Stomach (tissue), 9 donors: ENCODE data around the gene VAPB. TPM values are rescaled to one million over a fixed set of nuclear protein-coding genes. Genes with fewer than 3 reads are reported as not detected.

Experiments used
- DNase-seq, 2 donors: peaks; one replicate each; pipeline versions ENCODE4 v3.0.0 to v3.0.0-alpha.2; 2013 to 2019
- H3K27ac ChIP-seq, 5 donors: fragments of 200-600 bp in 4 of 5; sonication (generic) in 4 of 5; one replicate each; pipeline ENCODE4 v1.5.1; 2013 to 2019; ENCODE audit warnings: mild to moderate bottlenecking in 1 of 5, moderate library complexity in 1 of 5
- H3K27me3 ChIP-seq, 3 donors: fragments of 200-600 bp; sonication (generic); one replicate each; pipeline ENCODE4 v1.5.1; 2017 to 2019; ENCODE audit warnings: mixed run types in 1 of 3
- H3K36me3 ChIP-seq, 4 donors: fragments of 200-600 bp; sonication (generic); 1 replicate in 3 of 4; 2 replicates in 1 of 4; pipeline ENCODE4 v1.5.1; 2016 to 2019
- H3K4me1 ChIP-seq, 4 donors: fragments of 200-600 bp; sonication (generic); one replicate each; pipeline ENCODE4 v1.5.1; 2016 to 2019
- H3K4me3 ChIP-seq, 4 donors: fragments of 200-600 bp; sonication (generic) in 3 of 4; one replicate each; pipeline ENCODE4 v1.5.1; 2016 to 2019; ENCODE audit warnings: mild to moderate bottlenecking in 1 of 4
- H3K9me3 ChIP-seq, 4 donors: fragments of 200-600 bp; sonication (generic); one replicate each; pipeline ENCODE4 v1.5.1; 2016 to 2019
- EP300 ChIP-seq: sonication (generic); formaldehyde crosslinking; IDR thresholded peaks from one replicate; pipeline ENCODE4 v1.6.1; 2017; ENCODE audit warnings: antibody characterized with exemption
- POLR2A ChIP-seq, 4 donors: fragments of 450-650 bp; IDR thresholded peaks; one replicate each; pipeline ENCODE4 v1.6.1; 2016; ENCODE audit warnings: antibody characterized with exemption in 4 of 4, control low read depth in 2 of 4, mild to moderate bottlenecking in 1 of 4, moderate library complexity in 1 of 4
- POLR2AphosphoS5 ChIP-seq, 3 donors: sonication (generic); formaldehyde crosslinking; IDR thresholded peaks; one replicate each; pipeline ENCODE4 v1.6.1; 2016; ENCODE audit warnings: antibody characterized with exemption in 3 of 3
- WGBS, 5 donors: extraction: QIAGEN DNeasy Blood & Tissue Kit in 3 of 5; methylation state at CpG; one replicate each; pipeline versions ENCODE4 v1.1.5 to v1.1.7; 2013 to 2018; 5-methylcytosine and 5-hydroxymethylcytosine counted together
- intact Hi-C: fragments of 100-400 bp; cut with DNase I; formaldehyde crosslinking; loops from one replicate; pipeline ENCODE4 v1.15.1; 2023; ENCODE audit warnings: low total_unique reads
- polyA plus RNA-seq, 3 donors: library from polyadenylated mRNA; stranded (reverse); fragments of 200-250 nt; gene quantifications; one replicate each; pipeline ENCODE4 v1.2.3, GENCODE V29; 2013
- total RNA-seq, 5 donors: library from RNA; depleted of rRNA; stranded (reverse); fragments of >200 nt; gene quantifications; one replicate each; pipeline versions ENCODE4 v1.1.0 to v1.2.3, GENCODE V29; 2014 to 2016
- TF ChIP-seq, protein P1 (sequence below), 7 experiments: fragments of 450-650 bp in 4 of 7; fragments of 200-600 bp in 3 of 7; sonication (generic) in 3 of 7; IDR thresholded peaks; one replicate each; pipeline ENCODE4 v1.5.1; 2016 to 2019; ENCODE audit warnings: antibody characterized with exemption in 7 of 7, control low read depth in 2 of 7, mild to moderate bottlenecking in 1 of 7
- donor health status: healthy with polysubstance abuse.
- donor health status: Bipolar disorder and iron deficiency.
- donor health status: healthy.

VAPB gene
- total and polyA plus RNA-seq, 8 donors = 7.6 to 40.6 (median 18.2) TPM

- H3K9me3 ChIP-seq = no peaks in the 10 kb centered on the region
- TF ChIP-seq POLR2A (IDR thresholded peaks at IDR 0.05) = no peak
- no peak for TF ChIP-seq POLR2AphosphoS5 (IDR thresholded peaks at IDR 0.05)
- TF ChIP-seq EP300 = no peak
- TF ChIP-seq, protein P1, sequence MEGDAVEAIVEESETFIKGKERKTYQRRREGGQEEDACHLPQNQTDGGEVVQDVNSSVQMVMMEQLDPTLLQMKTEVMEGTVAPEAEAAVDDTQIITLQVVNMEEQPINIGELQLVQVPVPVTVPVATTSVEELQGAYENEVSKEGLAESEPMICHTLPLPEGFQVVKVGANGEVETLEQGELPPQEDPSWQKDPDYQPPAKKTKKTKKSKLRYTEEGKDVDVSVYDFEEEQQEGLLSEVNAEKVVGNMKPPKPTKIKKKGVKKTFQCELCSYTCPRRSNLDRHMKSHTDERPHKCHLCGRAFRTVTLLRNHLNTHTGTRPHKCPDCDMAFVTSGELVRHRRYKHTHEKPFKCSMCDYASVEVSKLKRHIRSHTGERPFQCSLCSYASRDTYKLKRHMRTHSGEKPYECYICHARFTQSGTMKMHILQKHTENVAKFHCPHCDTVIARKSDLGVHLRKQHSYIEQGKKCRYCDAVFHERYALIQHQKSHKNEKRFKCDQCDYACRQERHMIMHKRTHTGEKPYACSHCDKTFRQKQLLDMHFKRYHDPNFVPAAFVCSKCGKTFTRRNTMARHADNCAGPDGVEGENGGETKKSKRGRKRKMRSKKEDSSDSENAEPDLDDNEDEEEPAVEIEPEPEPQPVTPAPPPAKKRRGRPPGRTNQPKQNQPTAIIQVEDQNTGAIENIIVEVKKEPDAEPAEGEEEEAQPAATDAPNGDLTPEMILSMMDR (IDR thresholded peaks at IDR 0.05) = no peak
- no peak overlapping the region for H3K27ac ChIP-seq
- no peak overlapping the region for H3K4me3 ChIP-seq
- no peak for DNase-seq
- intact Hi-C loops = no loop called here
- 75 to 88% (median 87%) methylated on average over 12 of the region's 12 CpGs for WGBS, 5 donors
- no peaks in the 10 kb centered on the region for H3K36me3 ChIP-seq
- peaks cover 0 to 9% (median 0%) of the 10 kb centered on the region in 4 donors for H3K4me1 ChIP-seq
- peaks cover 0 to 17% (median 0%) of the 10 kb centered on the region in 3 donors for H3K27me3 ChIP-seq
Observed at GRCh38 chr20:58469616-58470015, 80.6 kb downstream of the VAPB start.

- Histone ChIP-seq H3K36me3 (no peaks in the 10 kb centered on the region), H3K4me3 (no peak overlapping the region), H3K4me1 (peaks cover 0 to 9% (median 0%) of the 10 kb centered on the region in 4 donors), H3K27ac (no peak overlapping the region), H3K9me3 (no peaks in the 10 kb centered on the region), H3K27me3 (peaks cover 0 to 17% (median 0%) of the 10 kb centered on the region in 3 donors)
- intact Hi-C loops = no loop called here
- no peak for TF ChIP-seq POLR2AphosphoS5 (IDR thresholded peaks at IDR 0.05)
- TF ChIP-seq, protein P1 (IDR thresholded peaks at IDR 0.05) = no peak
- no peak for TF ChIP-seq EP300
- no peak for TF ChIP-seq POLR2A (IDR thresholded peaks at IDR 0.05)
- WGBS, 5 donors = 85 to 97% (median 88%) methylated on average over 14 to 19 of the region's 19 CpGs
- peak in 1 of 2 donors; percentile 27 for DNase-seq
Observed at GRCh38 chr20:58470336-58471192, 81.5 kb downstream of the VAPB start.

GRCh38 chr20:58471193-58472164 lies 82.5 kb downstream of the VAPB start:
- DNase-seq = peak in 1 of 2 donors; percentile 94
- Histone ChIP-seq H3K9me3 (no peaks in the 10 kb centered on the region), H3K36me3 (no peaks in the 10 kb centered on the region), H3K4me3 (no peak overlapping the region), H3K27ac (no peak overlapping the region), H3K4me1 (peaks cover 0 to 9% (median 0%) of the 10 kb centered on the region in 4 donors), H3K27me3 (peaks cover 0 to 13% (median 0%) of the 10 kb centered on the region in 3 donors)
- intact Hi-C loops = no loop called here
- TF ChIP-seq POLR2A (IDR thresholded peaks at IDR 0.05) = no peak
- TF ChIP-seq, protein P1 (IDR thresholded peaks at IDR 0.05) = no peak
- no peak for TF ChIP-seq POLR2AphosphoS5 (IDR thresholded peaks at IDR 0.05)
- TF ChIP-seq EP300 = no peak
- 69 to 75% (median 71%) methylated on average over 14 to 26 of the region's 26 CpGs for WGBS, 5 donors
